Neural progenitor cell (in vitro differentiated cells): Measurements from ENCODE around the gene PIK3C2B.

Experiments
- CTCF ChIP-seq: fragments of 200-600 bp; sonication (generic); IDR thresholded peaks from 2 replicates; pipeline ENCODE4 v1.5.1; 2017; ENCODE audit warnings: antibody characterized with exemption, mild to moderate bottlenecking
- EZH2 ChIP-seq: fragments of 200-600 bp; sonication (generic); IDR thresholded peaks from 2 replicates; pipeline ENCODE4 v1.6.1; 2017; ENCODE audit warnings: antibody characterized with exemption, mild to moderate bottlenecking, moderate library complexity
- EZH2phosphoT487 ChIP-seq: fragments of 200-600 bp; sonication (generic); IDR thresholded peaks from 2 replicates; pipeline ENCODE4 v1.6.1; 2017; ENCODE audit warnings: antibody characterized with exemption

- no peak for TF ChIP-seq CTCF
- TF ChIP-seq EZH2, result no peak
- no peak for TF ChIP-seq EZH2phosphoT487
Observed at GRCh38 chr1:204507317-204508105, 12.9 kb upstream of the PIK3C2B start.
